H9 (cell line): Measurements from ENCODE around the gene NTPCR. TPM values are rescaled to one million over a fixed set of nuclear protein-coding genes. Genes with fewer than 3 reads are reported as not detected.

Source experiments
- DNase-seq: peaks from one replicate; pipeline ENCODE4 v3.0.0-alpha.2; 2017
- H2AFZ ChIP-seq: one replicate; pipeline ENCODE4 v1.6.1; 2013; ENCODE audit warnings: mild to moderate bottlenecking, low read length, control low read depth, moderate library complexity
- H2AK5ac ChIP-seq: 2 replicates; pipeline ENCODE4 v1.6.1; 2013; ENCODE audit warnings: low read length, control low read depth, mixed read lengths; ENCODE audit not compliant: insufficient read length
- H2BK120ac ChIP-seq: one replicate; pipeline ENCODE4 v1.6.1; 2013; ENCODE audit warnings: low read depth, mild to moderate bottlenecking, low read length, control low read depth, inconsistent platforms; ENCODE audit not compliant: poor library complexity, severe bottlenecking
- H2BK12ac ChIP-seq: 2 replicates; pipeline ENCODE4 v1.6.1; 2013; ENCODE audit warnings: low read length, control low read depth, mixed read lengths, low read depth; ENCODE audit not compliant: insufficient read length
- H2BK15ac ChIP-seq: 2 replicates; pipeline ENCODE4 v1.6.1; 2013; ENCODE audit warnings: low read depth, low read length, control low read depth
- H2BK20ac ChIP-seq: one replicate; pipeline ENCODE4 v1.6.1; 2013; ENCODE audit warnings: low read depth, mild to moderate bottlenecking, low read length, control low read depth, inconsistent platforms; ENCODE audit not compliant: poor library complexity, severe bottlenecking
- H2BK5ac ChIP-seq: 2 replicates; pipeline ENCODE4 v1.6.1; 2013; ENCODE audit warnings: low read length, control low read depth, mixed read lengths; ENCODE audit not compliant: insufficient read length
- H3K14ac ChIP-seq: 2 replicates; pipeline ENCODE4 v1.6.1; 2013; ENCODE audit warnings: low read length, control low read depth; ENCODE audit not compliant: insufficient read depth
- H3K18ac ChIP-seq: 2 replicates; pipeline ENCODE4 v1.6.1; 2013; ENCODE audit warnings: low read depth, mild to moderate bottlenecking, mixed read lengths, low read length, control low read depth; ENCODE audit not compliant: insufficient read length
- H3K23ac ChIP-seq: 2 replicates; pipeline ENCODE4 v1.6.1; 2013; ENCODE audit warnings: low read length, control low read depth, mixed read lengths, low read depth; ENCODE audit not compliant: insufficient read length
- H3K23me2 ChIP-seq: 2 replicates; pipeline ENCODE4 v1.6.1; 2013; ENCODE audit warnings: low read depth, mild to moderate bottlenecking, mixed read lengths, low read length, control low read depth; ENCODE audit not compliant: insufficient read length, poor library complexity, severe bottlenecking
- H3K27ac ChIP-seq: 2 replicates; pipeline ENCODE4 v1.5.1; 2013; ENCODE audit warnings: low read length, control low read depth, mixed read lengths, low read depth; ENCODE audit not compliant: insufficient read length
- H3K27me3 ChIP-seq: 2 replicates; pipeline ENCODE4 v1.6.1; 2013; ENCODE audit warnings: low read length, control low read depth, inconsistent platforms; ENCODE audit not compliant: insufficient read depth
- H3K4ac ChIP-seq: 2 replicates; pipeline ENCODE4 v1.6.1; 2013; ENCODE audit warnings: low read depth, mild to moderate bottlenecking, control low read depth, inconsistent platforms, low read length, moderate library complexity
- H3K4me1 ChIP-seq: 2 replicates; pipeline ENCODE4 v1.6.1; 2013; ENCODE audit warnings: low read length, control low read depth, inconsistent platforms; ENCODE audit not compliant: insufficient read depth
- H3K4me2 ChIP-seq: 2 replicates; pipeline ENCODE4 v1.6.1; 2013; ENCODE audit warnings: low read length, control low read depth, mixed read lengths; ENCODE audit not compliant: insufficient read length, insufficient read depth
- H3K56ac ChIP-seq: 2 replicates; pipeline ENCODE4 v1.6.1; 2013; ENCODE audit warnings: low read depth, mild to moderate bottlenecking, mixed read lengths, low read length, control low read depth; ENCODE audit not compliant: insufficient read length
- H3K79me1 ChIP-seq: 2 replicates; pipeline ENCODE4 v1.6.1; 2013; ENCODE audit warnings: low read depth, mild to moderate bottlenecking, moderate library complexity, low read length, control low read depth, inconsistent platforms; ENCODE audit not compliant: insufficient read depth, poor library complexity, severe bottlenecking
- H3K79me2 ChIP-seq: 2 replicates; pipeline ENCODE4 v1.6.1; 2013; ENCODE audit warnings: low read length, control low read depth, inconsistent platforms; ENCODE audit not compliant: insufficient read depth
- H3K9ac ChIP-seq: 2 replicates; pipeline ENCODE4 v1.6.1; 2013; ENCODE audit warnings: low read length, control low read depth, mixed read lengths; ENCODE audit not compliant: insufficient read length; ENCODE audit errors: extremely low read depth
- H3K9me3 ChIP-seq: one replicate; pipeline ENCODE4 v1.6.1; 2013; ENCODE audit warnings: low read depth, low read length, inconsistent platforms; ENCODE audit not compliant: control insufficient read depth
- H3T11ph ChIP-seq: one replicate; pipeline ENCODE4 v1.6.1; 2013; ENCODE audit warnings: mild to moderate bottlenecking, low read length, control low read depth, inconsistent platforms
- H4K20me1 ChIP-seq: one replicate; pipeline ENCODE4 v1.6.1; 2013; ENCODE audit not compliant: control insufficient read depth, insufficient read length, insufficient read depth
- H4K5ac ChIP-seq: 2 replicates; pipeline ENCODE4 v1.6.1; 2013; ENCODE audit warnings: low read depth, mild to moderate bottlenecking, mixed read lengths, low read length, control low read depth; ENCODE audit not compliant: insufficient read length
- H4K8ac ChIP-seq: replicated peaks from 2 replicates; pipeline ENCODE4 v1.6.1; 2013; ENCODE audit warnings: low read length, control low read depth, mixed read lengths, low read depth; ENCODE audit not compliant: insufficient read length
- H4K91ac ChIP-seq: 2 replicates; pipeline ENCODE4 v1.6.1; 2013; ENCODE audit warnings: low read depth, mild to moderate bottlenecking, moderate library complexity, mixed read lengths, low read length, control low read depth; ENCODE audit not compliant: insufficient read length
- H3K27ac Mint-ChIP-seq, 3 experiments: 2 replicates in 2 of 3; 3 replicates in 1 of 3; pipeline ENCODE4 v1.8.0; 2020 to 2021; ENCODE audit warnings: mixed read lengths in 3 of 3, mild to moderate bottlenecking in 1 of 3, moderate library complexity in 1 of 3
- H3K27me3 Mint-ChIP-seq: 2 replicates; pipeline ENCODE4 v1.8.0; 2021; ENCODE audit warnings: low read depth, mild to moderate bottlenecking, moderate library complexity, mixed read lengths
- H3K36me3 Mint-ChIP-seq, 3 experiments: 2 replicates in 2 of 3; 3 replicates in 1 of 3; pipeline ENCODE4 v1.8.0; 2020 to 2021; ENCODE audit warnings: low read depth in 3 of 3, mixed read lengths in 3 of 3; ENCODE audit not compliant: insufficient read depth in 1 of 3
- H3K4me1 Mint-ChIP-seq, 2 experiments: 2 replicates each; pipeline ENCODE4 v1.8.0; 2020; ENCODE audit warnings: mixed read lengths in 2 of 2
- H3K4me3 Mint-ChIP-seq, 2 experiments: 2 replicates in 1 of 2; 3 replicates in 1 of 2; pipeline ENCODE4 v1.8.0; 2020 to 2021; ENCODE audit warnings: mild to moderate bottlenecking in 2 of 2, mixed read lengths in 2 of 2, moderate library complexity in 1 of 2
- H3K9me3 Mint-ChIP-seq, 2 experiments: 2 replicates in 1 of 2; 3 replicates in 1 of 2; pipeline ENCODE4 v1.8.0; 2020; ENCODE audit warnings: mild to moderate bottlenecking in 2 of 2, mixed read lengths in 2 of 2, moderate library complexity in 1 of 2
- WGBS: extraction: QIAGEN DNeasy Blood & Tissue Kit; methylation state at CpG from one replicate; pipeline ENCODE4 v1.1.7; 2013; ENCODE audit warnings: missing lambda C conversion rate, low lambda C conversion rate, mixed read lengths; ENCODE audit not compliant: insufficient read length; ENCODE audit errors: extremely low coverage; 5-methylcytosine and 5-hydroxymethylcytosine counted together
- total RNA-seq: library from RNA; stranded (reverse); gene quantifications from 2 replicates; pipeline ENCODE4 v1.2.1, GENCODE V29; 2021
- TF ChIP-seq, protein P1 (sequence below): fragments of 200-600 bp; sonication (generic); conservative IDR thresholded peaks from 3 replicates; pipeline ENCODE4 v1.8.0; 2021; ENCODE audit warnings: antibody characterized with exemption, mild to moderate bottlenecking

The NTPCR gene
- total RNA-seq, 1 experiment from 2014 or later: 87.4 TPM

DNA sequence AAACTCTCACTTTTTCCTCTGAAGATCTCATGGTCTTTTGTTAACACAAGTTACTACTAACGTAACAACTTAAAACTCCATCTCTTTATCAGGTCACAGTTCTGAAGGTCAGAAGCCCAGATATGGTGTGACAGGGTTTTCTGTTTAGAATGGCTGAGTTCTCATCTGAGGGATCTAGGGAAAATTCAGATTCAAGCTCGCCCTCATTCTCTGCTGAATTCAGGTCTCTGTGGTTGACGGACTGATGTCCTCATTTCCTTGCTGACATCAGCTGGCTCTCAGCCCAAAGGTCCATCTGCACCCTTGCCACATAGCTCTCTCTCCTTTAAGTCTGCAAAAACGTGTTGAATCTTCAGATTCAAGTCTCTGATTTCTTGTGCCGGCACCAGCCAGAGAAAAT lies 6.1 kb upstream of the NTPCR start:
- Histone ChIP-seq H3K56ac (no peak overlapping the region), H2BK12ac (no peak overlapping the region), H4K91ac (no peak overlapping the region), H2AK5ac (no peak overlapping the region), H3K27ac (no peak overlapping the region), H4K20me1 (no peaks in the 10 kb centered on the region), H4K8ac (no peak overlapping the region), H2BK5ac (no peak overlapping the region), H2AFZ (no peak overlapping the region), H3K4me1 (no peaks in the 10 kb centered on the region), H3K79me2 (no peaks in the 10 kb centered on the region), H3K79me1 (no peaks in the 10 kb centered on the region), H3K23ac (no peak overlapping the region), H3K27me3 (no peaks in the 10 kb centered on the region), H2BK20ac (no peak overlapping the region), H2BK120ac (no peak overlapping the region), H4K5ac (no peak overlapping the region), H3K23me2 (no peaks in the 10 kb centered on the region), H3K9ac (no peak overlapping the region), H3T11ph (no peak overlapping the region), H3K18ac (no peak overlapping the region), H3K4me2 (no peak overlapping the region), H3K9me3 (no peaks in the 10 kb centered on the region), H2BK15ac (no peak overlapping the region), H3K4ac (no peak overlapping the region), H3K14ac (no peak overlapping the region)
- H3K27ac Mint-ChIP-seq: no peak overlapping the region
- TF ChIP-seq, protein P1, sequence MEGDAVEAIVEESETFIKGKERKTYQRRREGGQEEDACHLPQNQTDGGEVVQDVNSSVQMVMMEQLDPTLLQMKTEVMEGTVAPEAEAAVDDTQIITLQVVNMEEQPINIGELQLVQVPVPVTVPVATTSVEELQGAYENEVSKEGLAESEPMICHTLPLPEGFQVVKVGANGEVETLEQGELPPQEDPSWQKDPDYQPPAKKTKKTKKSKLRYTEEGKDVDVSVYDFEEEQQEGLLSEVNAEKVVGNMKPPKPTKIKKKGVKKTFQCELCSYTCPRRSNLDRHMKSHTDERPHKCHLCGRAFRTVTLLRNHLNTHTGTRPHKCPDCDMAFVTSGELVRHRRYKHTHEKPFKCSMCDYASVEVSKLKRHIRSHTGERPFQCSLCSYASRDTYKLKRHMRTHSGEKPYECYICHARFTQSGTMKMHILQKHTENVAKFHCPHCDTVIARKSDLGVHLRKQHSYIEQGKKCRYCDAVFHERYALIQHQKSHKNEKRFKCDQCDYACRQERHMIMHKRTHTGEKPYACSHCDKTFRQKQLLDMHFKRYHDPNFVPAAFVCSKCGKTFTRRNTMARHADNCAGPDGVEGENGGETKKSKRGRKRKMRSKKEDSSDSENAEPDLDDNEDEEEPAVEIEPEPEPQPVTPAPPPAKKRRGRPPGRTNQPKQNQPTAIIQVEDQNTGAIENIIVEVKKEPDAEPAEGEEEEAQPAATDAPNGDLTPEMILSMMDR: no peak
- peaks cover 3% of the 10 kb centered on the region in 2 experiments for H3K4me1 Mint-ChIP-seq
- no peak for DNase-seq
- no peaks in the 10 kb centered on the region for H3K36me3 Mint-ChIP-seq
- peaks cover 6% of the 10 kb centered on the region for H3K27me3 Mint-ChIP-seq
- H3K4me3 Mint-ChIP-seq: no peak overlapping the region
- no peaks in the 10 kb centered on the region; a peak in 1 of 5 replicates for H3K9me3 Mint-ChIP-seq
- no CpG with 5 or more reads among the region's 5 CpGs for WGBS
